ENCODE data around the gene ELL2. TPM values are rescaled to one million over a fixed set of nuclear protein-coding genes. Genes with fewer than 3 reads are reported as not detected.

ELL2 gene
- total RNA-seq, 1 donor from 2014 or later, result 49.0 TPM

DNA sequence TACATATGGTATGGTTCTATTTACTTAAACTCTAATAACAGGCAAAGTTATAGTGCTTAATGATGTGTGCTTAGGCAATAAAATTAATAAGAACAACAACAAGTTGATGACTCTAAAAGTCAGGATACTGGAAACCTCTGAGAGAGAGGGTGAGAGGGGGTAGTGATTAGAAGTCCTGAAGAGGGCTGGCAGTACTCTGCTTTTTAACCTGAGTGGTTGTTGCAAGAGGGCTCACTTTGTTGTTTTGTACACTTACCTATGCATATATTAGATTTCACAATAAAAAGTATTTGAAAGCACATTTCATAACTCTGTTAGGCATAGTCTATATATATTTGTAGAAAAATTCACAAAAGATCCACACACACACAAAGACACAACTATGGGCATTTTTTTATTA, 21.4 kb upstream of the ELL2 start:
- DNase-seq (ENCODE audit: low spot score), result no peak

DNA sequence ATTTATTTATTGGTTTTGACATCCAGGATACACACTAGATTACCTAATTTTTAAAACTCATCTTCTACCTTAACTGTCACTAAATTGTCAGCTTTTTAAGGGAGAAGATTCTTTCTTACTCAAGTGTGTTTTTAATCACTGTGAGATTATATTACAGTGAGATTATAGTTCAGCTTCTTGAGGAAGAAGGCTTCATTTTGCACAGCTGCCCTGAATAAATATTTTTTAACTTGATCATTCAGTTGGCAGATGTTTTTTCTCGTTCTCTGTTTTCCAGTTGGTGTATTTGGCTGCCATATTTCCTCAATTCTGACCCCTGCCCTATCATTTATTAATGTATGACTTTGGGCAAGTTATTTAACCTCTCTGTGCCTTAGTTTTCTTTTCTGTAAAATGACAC, 15.0 kb upstream of the ELL2 start:
- DNase-seq (ENCODE audit: low spot score), result no peak

DNA sequence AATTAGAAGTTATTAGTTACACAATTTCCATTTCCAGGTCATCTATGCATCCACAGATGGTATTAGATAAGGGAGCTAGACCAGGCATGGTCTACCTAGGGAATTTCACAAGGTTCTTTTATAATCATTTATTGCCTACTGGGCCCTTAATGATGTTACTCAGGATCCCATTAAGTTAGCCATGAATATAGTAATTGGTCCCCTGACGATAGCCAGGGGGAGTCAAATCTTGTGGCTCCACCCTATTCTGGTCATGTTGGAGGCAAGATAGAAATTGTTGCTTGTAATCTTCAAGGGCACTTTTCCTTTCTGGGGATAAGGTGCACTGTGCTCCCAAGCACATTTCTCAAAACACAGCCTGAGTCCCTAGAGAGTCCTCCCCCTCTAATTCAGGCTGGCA, 14.1 kb upstream of the ELL2 start:
- DNase-seq (ENCODE audit: low spot score), result no peak

DNA sequence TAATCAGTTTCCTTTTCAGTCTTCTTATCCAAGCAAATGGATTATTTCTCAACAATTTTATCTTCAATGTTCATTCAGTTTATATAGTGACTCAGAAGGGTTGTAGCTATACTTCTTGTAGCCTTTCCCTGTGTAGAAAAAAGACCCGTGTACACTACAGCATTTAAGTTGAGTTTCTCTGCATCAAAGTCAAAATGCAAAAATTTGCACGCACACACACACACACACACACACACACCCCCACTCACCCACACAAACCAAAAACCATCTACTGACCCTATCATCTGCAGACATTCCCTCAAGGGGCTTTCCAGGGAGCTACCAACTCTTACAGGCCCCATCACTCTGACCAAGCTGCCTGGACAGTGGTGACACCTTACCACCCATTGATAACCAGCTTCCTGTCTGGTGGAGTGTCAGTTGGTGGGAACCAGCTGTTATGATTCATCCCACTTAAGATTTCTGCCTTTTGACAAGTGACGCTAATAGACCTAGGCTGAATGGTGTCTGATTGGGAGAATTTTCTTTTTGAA, 12.2 kb upstream of the ELL2 start:
- DNase-seq (ENCODE audit: low spot score), result no peak

DNA sequence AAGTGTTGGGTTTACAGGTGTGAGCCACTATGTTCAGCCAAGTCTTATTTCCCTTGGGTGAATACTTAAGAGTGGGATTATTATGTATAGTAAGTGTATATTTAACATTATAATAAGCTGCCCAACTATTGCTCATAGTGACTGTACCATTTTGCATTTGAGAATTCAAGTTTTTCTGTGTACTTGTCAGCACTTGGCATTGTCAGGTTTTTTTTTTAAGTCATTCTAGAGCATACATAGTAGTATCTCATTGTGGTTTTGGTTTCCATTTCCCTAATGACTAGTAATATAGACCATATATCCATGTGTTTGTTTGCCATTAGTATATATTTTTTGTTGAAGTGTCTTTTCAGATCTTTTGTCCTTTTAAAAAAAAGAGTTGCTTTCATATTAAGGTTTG, 10.5 kb upstream of the ELL2 start:
- DNase-seq (ENCODE audit: low spot score), result no peak

DNA sequence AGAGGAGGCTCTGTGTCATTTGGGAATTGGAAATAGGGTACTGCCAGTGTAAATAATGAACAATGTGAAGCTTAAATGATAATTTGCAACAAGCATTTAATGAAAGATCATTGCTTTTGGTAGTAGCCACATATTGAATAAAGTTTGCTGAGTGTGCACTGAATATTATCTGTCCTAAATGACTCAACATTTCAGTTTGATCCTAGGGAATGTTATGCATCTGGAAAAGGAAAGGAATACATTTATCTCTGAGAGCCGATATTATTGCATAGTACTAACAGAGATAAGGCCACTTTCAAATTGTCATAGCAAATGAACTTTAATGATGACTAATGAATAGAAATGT, 8.7 kb upstream of the ELL2 start:
- no peak for DNase-seq (ENCODE audit: low spot score)

DNA sequence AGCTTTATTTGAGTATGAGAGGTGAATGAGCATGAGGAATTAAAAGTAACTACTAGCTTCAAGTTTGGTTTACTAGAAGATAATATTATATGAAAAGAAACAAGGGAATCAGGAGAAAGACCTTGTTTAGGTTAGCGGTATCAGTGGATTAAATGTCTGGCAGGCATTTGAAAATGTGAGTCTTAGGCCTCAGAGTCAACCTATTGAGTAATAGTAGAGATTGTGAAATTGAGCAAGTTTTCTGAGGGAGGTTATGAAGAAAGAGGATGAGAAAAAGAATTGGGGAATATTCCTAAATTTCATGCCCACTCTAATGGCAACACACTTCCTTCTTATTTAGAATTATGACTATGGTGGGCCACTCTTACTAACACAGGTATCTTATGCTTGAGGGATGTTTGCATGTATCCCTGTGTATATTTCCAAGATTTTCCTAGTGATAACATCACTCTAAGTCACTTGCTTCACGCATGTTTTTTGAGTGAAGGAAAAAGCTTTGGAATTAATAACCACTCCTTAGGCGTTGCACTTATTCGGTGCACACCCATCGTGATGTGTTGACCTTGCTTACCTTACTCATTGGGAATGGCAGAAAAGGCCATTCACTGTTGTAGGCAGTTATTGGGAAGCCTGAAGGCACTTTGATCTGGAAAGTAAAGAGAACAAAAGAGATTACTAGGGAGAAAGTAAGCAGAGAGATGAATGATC, 8.2 kb upstream of the ELL2 start:
- no peak for DNase-seq (ENCODE audit: low spot score)

DNA sequence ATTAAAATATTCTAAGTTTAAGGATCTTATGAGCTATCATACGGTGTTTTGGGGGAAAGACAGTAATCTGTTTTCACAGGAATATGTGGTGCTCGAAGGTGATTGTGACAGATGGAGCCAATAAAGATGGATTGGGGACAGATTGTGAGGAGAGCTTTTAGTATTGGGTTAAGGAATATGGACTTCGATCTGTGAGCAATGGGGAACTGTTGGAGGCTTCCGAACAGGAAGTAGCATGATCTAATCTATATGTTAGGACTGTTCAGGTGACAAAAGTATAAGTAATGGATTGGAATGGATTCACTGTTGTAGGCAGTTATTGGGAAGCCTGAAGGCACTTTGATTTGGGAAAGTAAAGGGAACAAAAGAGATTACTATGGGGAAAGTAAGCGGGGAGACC, 7.4 kb upstream of the ELL2 start:
- DNase-seq (ENCODE audit: low spot score), result no peak

DNA sequence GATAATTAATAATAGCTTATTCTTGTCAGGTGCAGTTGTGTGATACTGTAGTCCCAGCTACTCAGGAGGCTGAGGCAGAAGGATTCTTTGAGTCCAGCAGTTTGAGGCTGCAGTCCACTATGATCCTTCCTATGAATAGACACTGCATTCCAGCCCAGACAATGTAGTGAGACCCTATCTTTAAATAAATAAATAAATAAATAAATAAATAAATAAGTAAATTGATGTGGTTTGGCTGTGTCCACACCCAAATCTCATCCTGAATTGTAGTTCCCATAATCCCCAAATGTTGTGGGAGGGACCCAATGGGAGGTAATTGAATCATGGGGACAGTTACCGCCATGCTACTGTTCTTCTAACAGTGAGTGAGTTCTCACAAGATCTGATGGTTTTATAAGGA, 5.6 kb upstream of the ELL2 start:
- DNase-seq (ENCODE audit: low spot score), result no peak

DNA sequence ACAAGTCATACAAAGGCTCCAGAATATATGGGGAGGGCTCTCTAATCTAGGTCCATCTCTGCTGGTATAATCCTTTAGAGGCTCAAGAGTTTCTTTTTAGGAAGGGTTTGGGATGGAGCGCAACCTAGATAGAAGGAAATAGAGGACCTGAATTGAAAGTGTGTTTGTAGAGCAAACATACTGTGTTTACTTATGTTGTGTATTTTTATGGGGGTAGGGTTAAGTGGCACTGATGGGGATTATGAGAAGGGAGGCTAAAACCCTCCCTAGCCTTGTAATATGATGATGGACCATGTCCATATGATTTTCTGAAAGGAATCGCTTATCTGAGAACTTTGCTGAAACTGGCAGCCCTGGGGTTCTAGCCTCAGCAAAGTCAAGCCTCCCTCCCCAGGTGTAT, 4.4 kb upstream of the ELL2 start:
- DNase-seq (ENCODE audit: low spot score), result no peak

DNA sequence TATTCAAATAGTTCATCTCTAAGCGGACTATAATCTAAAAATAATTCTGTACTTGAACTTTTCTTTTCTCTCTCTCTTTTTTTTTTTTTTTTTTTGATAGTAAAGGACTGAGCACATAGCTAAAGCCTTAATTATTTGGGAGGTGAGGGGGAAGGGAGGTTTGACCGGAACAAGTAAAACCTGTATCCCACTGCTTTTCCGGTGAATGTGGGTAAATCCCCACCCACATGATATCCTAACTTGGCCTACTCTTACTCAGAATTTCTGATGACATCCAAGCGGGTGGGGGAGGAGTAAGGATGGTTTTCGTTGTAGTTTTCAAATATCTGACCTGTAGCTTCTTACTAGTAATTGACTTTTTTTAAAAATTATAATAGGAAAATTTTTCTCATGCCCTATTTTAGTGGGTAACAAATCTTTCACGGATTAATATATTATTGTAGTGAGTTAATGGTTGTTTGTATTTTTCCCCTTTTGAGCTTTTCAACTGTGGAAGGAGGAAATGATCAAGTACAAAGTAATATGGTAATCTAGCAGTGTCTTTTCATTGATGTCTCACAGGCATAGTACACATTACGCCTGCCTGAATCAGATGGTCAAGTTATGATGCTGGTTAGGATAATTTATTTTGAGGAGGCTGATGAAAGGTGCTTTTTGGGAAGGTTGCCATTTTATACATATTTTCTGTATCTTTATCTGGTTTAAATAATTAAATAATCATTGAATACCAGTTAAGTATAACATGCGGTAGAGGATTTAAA, 2.2 kb upstream of the ELL2 start:
- no peak for DNase-seq (ENCODE audit: low spot score)

DNA sequence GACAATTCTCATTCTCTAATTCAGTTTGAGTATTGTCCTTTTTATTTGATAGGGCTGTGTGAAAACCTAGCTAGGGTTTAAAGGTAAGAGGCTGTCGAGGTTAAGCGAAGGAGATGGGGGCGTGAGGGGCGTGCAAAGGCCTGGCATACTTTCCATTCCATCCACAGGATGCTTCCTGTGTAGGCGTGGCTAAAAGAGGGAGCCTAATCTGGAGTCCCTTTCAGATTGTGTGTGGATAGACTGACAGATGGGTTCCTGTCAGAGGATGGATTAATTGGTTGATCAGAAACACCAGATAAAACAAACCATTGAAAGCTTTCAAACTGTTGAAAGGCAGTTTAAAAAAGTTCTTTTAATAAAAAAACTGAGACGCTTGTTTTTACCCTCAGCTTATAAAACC, 1.1 kb upstream of the ELL2 start:
- DNase-seq (ENCODE audit: low spot score), result no peak

DNA sequence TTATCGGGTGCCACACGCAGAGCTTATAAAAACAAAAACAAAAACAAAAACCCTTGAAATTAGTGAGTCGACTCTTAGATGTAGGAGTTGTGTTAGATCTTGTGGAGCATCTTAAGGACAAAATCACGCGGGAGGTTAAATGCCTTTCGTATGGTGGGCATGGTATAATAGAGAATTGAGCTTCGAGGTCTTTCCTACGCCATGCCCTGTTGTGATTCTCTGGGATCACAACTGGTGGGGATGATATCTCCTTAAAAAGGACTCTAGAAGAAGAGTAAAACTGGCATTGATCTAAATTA, 773 bp upstream of the ELL2 start:
- DNase-seq (ENCODE audit: low spot score), result no peak

DNA sequence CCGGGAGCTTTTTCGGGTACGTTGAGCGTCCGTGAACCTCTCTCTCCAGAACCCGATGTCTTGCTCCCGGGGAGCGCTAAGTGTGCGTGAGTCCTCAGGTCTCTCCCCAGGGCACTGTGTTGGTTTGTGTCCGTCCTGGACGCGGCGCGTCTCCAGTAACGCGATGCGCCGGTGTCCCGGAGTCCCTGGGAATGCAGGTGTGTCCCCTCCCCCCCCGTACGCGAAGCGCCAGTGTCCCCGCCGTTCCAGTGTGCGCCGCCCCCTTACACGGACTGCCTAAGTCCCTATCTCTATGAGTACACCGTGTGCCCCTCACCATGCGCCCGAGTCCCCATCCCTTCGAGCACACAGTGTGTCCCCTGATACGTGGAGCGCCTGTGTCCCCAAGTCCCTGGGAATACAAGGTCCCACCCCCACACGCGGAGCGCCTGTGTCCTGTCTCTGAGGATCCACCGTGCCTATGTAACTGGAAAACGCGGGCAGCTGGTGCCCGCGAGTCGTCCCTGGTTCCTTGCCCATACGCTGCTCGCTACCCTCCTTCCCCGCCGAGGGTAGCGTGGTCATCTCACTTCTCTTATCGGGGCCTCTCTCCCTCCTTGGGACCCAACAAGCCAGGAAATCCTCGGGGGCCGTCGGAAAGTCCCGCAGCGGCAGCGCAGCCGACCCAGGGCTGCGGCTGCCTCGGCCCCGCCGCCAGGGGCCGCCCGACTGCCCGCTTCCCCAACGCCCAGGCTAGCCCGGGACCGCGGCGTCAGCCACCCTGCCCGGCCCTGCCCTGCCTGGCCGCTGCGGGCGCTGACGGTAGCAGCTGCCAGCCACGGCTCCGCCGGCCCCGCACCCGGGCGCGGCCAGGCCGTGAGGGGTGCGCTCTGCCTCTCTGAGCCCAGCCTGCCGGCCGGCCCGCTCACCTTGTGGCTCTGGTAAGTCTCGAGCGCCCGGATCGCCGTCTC, 709 bp downstream of the ELL2 start:
- peak; percentile 78 for DNase-seq (ENCODE audit: low spot score)

DNA sequence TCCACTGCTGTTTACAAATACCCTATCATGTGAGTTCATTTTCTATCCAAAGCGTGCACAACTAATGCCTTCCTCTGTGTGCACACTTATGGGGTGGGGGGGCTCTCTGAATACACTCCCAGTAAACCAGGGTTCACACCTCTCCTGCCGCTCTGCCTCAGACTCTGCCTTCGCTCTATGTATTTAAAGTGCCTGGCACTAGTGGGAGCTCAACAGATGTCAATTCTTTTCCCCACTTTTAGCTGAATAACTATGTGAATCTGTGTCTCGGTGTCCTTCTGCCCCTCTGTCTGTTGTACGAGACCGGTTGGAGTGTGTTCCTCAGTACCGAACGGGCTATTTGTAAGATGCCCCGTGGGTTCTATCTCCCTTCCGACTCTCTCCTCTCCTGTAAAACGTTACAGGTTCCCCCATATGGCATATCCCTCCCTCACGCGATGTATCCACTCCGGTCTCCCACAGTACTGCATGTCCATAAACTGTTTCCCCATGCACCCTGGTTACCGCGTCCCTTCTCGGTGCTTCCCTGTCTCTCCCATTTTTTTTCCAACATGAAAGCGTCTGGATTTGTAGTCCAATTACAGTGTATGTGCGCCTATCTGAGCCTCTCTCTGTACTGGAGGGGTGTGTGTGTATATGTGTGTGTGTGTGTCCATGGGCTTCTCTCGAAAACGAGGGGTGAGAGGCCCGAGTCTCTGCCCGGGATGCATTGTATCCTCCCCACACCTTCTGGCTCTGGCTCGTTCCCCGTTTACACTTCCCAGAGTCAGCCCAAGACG, 1.6 kb downstream of the ELL2 start:
- no peak for DNase-seq (ENCODE audit: low spot score)

DNA sequence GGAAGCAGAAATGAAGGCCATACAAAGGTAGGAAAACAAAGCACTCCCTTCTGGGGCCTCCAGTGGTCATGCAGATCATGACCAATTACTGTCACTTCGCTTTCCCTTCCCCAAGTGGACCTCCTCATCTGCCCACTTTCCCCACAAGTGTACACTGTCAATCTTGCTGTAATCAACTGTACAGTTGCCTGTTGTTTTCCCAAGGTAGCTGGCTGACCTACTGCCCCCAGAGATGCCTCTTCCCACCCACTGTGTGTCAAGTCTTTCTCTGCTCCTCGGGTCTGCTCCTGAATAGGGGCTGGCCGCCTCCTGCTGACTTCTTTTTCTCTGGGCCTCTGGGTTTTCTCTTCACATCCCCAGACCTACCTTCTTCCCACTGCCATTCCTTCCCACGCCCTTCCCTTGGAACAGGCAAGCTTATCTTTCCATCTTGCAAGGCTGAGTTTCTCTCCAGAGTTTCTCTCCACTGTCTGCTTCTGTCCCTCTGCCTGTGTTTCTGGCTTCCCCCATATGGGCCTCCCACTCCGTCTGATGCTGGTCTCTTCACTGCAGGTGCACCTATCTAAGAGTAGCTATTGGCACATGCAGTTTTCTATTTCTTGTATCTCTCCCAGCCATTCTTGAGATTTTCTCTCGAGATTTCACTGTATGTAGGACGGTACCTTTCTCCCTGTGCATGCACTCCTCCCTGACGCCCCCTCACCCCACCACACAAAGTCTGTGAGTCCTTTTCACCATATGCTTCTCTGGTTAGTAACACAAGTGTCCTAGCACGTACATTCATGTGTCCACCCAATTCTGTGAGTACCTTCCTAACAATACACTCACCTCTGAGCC, 2.4 kb downstream of the ELL2 start:
- no peak for DNase-seq (ENCODE audit: low spot score)

DNA sequence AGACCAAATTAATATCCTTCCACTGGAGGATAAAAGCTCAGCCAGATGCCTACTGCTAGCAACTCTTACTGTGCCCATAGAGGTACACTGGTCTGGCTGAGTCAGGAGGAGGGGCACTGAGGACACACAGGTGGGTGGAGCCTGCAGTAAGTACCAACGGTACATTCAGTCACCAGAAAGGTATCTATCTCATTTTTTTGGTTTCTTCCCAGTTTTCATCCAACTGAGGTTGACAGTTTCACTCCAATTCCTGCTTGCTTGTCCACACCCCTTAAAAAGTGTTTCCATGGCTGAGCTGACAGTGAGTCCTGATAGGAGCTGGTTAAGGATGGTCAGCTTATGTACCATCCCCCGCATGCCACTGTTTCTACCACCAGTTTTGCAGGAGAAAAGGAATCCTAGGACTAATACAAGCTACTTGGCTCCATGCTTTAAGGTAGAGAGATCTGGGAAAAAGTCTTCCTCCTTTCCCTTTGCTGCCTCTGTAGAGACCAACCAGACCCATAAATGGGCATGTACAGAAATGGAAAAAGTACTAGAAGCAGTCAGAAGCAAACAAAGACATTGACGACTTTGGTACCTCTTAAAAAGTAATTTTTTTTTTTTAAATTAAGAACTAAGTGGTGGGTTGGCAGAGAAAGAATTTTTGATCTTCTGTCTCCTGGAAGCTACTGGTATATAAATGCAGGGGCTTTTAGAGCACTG, 3.2 kb downstream of the ELL2 start:
- no peak for DNase-seq (ENCODE audit: low spot score)

DNA sequence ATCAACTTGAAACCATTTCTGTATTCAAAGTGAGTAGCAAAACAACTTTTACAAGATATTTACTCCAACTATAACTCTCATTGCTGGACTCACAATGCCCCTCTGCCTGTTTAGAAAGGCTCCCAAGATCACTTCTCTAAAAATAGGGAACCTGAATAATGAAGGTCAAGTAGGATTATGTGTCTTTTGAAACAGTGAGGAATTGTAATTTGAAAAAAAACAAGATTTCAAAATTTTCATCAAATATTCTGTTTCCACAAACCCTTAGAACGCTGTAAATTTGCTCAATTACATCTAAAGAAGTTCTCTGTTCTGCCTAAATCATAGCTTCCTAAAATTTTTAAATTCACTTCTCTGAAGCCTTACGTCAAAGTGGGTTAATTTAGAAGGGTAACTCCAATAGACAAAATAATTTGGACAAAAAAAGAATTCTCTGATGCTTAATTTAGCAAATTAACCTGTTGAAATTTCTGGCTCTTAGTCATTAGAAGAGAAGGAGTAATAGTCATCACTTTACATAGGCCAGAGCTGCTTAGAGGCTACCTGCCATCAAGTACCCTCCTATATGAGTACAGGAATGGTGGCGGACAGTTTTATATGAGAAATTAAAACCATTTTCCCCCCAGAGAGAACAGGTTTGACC, 4.0 kb downstream of the ELL2 start:
- DNase-seq (ENCODE audit: low spot score), result no peak

DNA sequence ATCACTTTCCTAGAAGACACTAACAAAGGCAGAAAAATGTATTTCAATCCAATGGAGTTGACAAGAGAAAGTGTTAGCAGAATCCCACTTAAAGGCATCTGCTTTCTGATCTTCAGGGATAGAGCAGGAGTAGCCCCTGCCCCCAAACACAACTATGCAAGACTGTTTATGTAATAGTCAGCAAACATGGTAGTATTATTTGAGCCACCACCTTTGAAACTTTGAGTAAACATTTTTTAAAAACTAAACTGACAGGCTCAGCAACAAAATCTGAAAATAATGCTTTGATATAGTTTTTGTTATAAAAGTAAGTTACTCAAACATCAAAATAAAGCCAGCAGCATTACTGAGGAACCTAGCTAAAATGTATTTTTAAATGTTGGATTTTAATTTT, 4.8 kb downstream of the ELL2 start:
- no peak for DNase-seq (ENCODE audit: low spot score)

Data from mucosa of gallbladder (tissue), 1 donor.